SH-SY5Y (cell line): ENCODE results near the gene PIP4K2A.

Source experiments
- GATA2 ChIP-seq: IDR thresholded peaks from 2 replicates; pipeline ENCODE4 v1.6.1; 2011; ENCODE audit warnings: mild to moderate bottlenecking, low read depth, low read length
- GATA3 ChIP-seq: IDR thresholded peaks from 2 replicates; pipeline ENCODE4 v1.6.1; 2011; ENCODE audit warnings: low read depth, mild to moderate bottlenecking, low read length, moderate library complexity

DNA sequence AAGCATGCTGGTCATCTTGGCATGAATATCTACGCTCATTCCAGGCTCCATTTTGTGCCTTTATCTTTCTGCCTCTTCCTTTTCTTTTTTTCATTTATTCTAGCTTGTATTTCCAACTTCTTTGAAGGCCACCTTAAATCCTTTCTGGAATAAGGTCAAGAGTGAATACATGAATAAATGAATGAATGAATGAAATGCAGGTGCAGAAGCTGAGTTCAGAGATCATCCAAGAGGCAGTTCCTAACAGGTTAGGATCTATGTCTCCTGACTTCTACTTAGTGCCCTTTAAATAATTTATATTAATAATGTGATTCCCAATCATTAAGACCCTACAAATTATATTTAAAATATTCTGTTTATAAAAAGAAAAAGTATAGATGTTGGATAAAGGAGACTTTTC lies 125.9 kb downstream of the PIP4K2A start:
- TF ChIP-seq GATA2 (no peak), GATA3 (no peak)
